ENCODE results near the gene ELAVL3.

- TF ChIP-seq EZH2 (IDR thresholded peaks at IDR 0.05; ENCODE audit: insufficient read depth, poor library complexity, severe bottlenecking) (no peak), EZH2phosphoT487 (IDR thresholded peaks at IDR 0.05; ENCODE audit: insufficient read depth, low read depth) (no peak)
Observed at GRCh38 chr19:11446271-11446651, 34.6 kb downstream of the ELAVL3 start.

Data from GM23248 (cell line).